GM12878 (cell line): ENCODE data around the gene TBX4. TPM values are rescaled to one million over a fixed set of nuclear protein-coding genes. Genes with fewer than 3 reads are reported as not detected.

ENCODE experiments used
- ATAC-seq: fragments of 200-7000 bp; cut with Tn5 transposase; 3 replicates; pipeline ENCODE4 v1.9.1; 2020; ENCODE audit warnings: mild to moderate bottlenecking, moderate library complexity
- BruUV-seq: library from RNA; stranded (reverse); fragments of 400-500 nt; replicated peaks from 2 replicates; lab custom pipeline; 2021; lab: Mats Ljungman, UMichigan
- CTCF ChIA-PET: fragments of 300-600 bp; sonication (Branson Sonifier 250); formaldehyde crosslinking; extraction: SDS; loops from one replicate; lab custom pipeline; 2021; ENCODE audit warnings: inconsistent platforms; lab: Yijun Ruan, JAX
- POLR2A ChIA-PET: fragments of 350-600 bp; formaldehyde crosslinking; extraction: SDS; loops from one replicate; lab custom pipeline; 2021; ENCODE audit warnings: inconsistent platforms; lab: Charles Lee
- RAD21 ChIA-PET: fragments of 300-600 bp; sonication (Branson Sonifier 250); formaldehyde crosslinking; loops from one replicate; lab custom pipeline; 2023; ENCODE audit warnings: antibody characterized with exemption; ENCODE audit not compliant: unreplicated experiment; lab: Charles Lee
- SMC1A ChIA-PET: fragments of 300-600 bp; sonication (Branson Sonifier 250); formaldehyde crosslinking; loops from one replicate; lab custom pipeline; 2023; ENCODE audit not compliant: unreplicated experiment, uncharacterized antibody; lab: Charles Lee
- DNase-seq: peaks from one replicate; pipeline ENCODE4 v3.0.0-alpha.2; 2011; ENCODE audit warnings: low read depth, low spot score
- FAIRE-seq: peaks from 3 replicates; lab custom pipeline; 2011; peaks lifted over from hg19 to GRCh38; lab: Jason Lieb, UNC
- H2AFZ ChIP-seq: 2 replicates; pipeline ENCODE4 v1.6.0; 2011; ENCODE audit warnings: low read depth, low read length, control low read depth; ENCODE audit not compliant: control insufficient read depth
- H3K27ac ChIP-seq: 2 replicates; pipeline ENCODE4 v1.5.1; 2011; ENCODE audit warnings: control low read depth; ENCODE audit not compliant: control insufficient read depth, insufficient read depth
- H3K27me3 ChIP-seq, 2 experiments: replicated peaks in 1 of 2; 2 replicates each; pipeline versions ENCODE4 v1.6.0 to v1.6.1; 2011; ENCODE audit warnings: low read length in 1 of 2; ENCODE audit not compliant: control insufficient read depth in 2 of 2, insufficient read depth in 2 of 2
- H3K36me3 ChIP-seq, 2 experiments: 2 replicates each; pipeline ENCODE4 v1.5.1; 2011; ENCODE audit warnings: low read length in 1 of 2; ENCODE audit not compliant: control insufficient read depth in 2 of 2, insufficient read depth in 2 of 2
- H3K4me1 ChIP-seq: 2 replicates; pipeline ENCODE4 v1.6.1; 2011; ENCODE audit warnings: mild to moderate bottlenecking, low read length, moderate library complexity, mixed read lengths; ENCODE audit not compliant: control insufficient read depth, insufficient read depth
- H3K4me2 ChIP-seq: 2 replicates; pipeline ENCODE4 v1.6.0; 2011; ENCODE audit warnings: control low read depth; ENCODE audit not compliant: control insufficient read depth, insufficient read depth
- H3K4me3 ChIP-seq: fragments of 200-600 bp; sonication (generic); 2 replicates; pipeline ENCODE4 v1.5.1; 2016
- H3K79me2 ChIP-seq: 2 replicates; pipeline ENCODE4 v1.6.0; 2011; ENCODE audit warnings: low read length; ENCODE audit not compliant: control insufficient read depth, insufficient read depth
- H3K9ac ChIP-seq: 2 replicates; pipeline ENCODE4 v1.8.0; 2011; ENCODE audit warnings: low read length, control low read depth, mixed read lengths; ENCODE audit not compliant: control insufficient read depth, insufficient read depth
- H3K9me3 ChIP-seq: replicated peaks from 3 replicates; pipeline ENCODE4 v1.5.1; 2011; ENCODE audit warnings: mild to moderate bottlenecking, low read length; ENCODE audit not compliant: control insufficient read depth, insufficient read depth
- H4K20me1 ChIP-seq: 2 replicates; pipeline ENCODE4 v1.6.0; 2011; ENCODE audit not compliant: control insufficient read depth, insufficient read depth
- ETV6 ChIP-seq, 2 experiments: fragments of 450-650 bp in 1 of 2; IDR thresholded peaks in 1 of 2; conservative IDR thresholded peaks in 1 of 2; 2 replicates each; pipeline ENCODE4 v1.6.1; 2014; ENCODE audit warnings: antibody characterized with exemption in 1 of 2, borderline replicate concordance in 1 of 2, low read depth in 1 of 2, mild to moderate bottlenecking in 1 of 2, moderate library complexity in 1 of 2
- IKZF1 ChIP-seq: fragments of 450-650 bp; conservative IDR thresholded peaks from 2 replicates; pipeline ENCODE4 v1.6.1; 2017; ENCODE audit warnings: antibody characterized with exemption, mild to moderate bottlenecking
- MTA3 ChIP-seq: IDR thresholded peaks from 2 replicates; pipeline ENCODE4 v1.6.1; 2012; ENCODE audit warnings: low read length, inconsistent platforms, borderline replicate concordance
- NFXL1 ChIP-seq: fragments of 450-650 bp; IDR thresholded peaks from 2 replicates; pipeline ENCODE4 v1.6.1; 2017; ENCODE audit warnings: antibody characterized with exemption, mild to moderate bottlenecking, borderline replicate concordance
- RAD21 ChIP-seq: IDR thresholded peaks from 2 replicates; pipeline ENCODE4 v1.6.1; 2011; ENCODE audit warnings: mild to moderate bottlenecking, low read depth, low read length, moderate library complexity; ENCODE audit not compliant: insufficient read depth
- RCOR1 ChIP-seq: conservative IDR thresholded peaks from 2 replicates; pipeline ENCODE4 v1.6.1; 2012; ENCODE audit warnings: low read depth, low read length, improper control_type of control experiment
- RUNX3 ChIP-seq: IDR thresholded peaks from 2 replicates; pipeline ENCODE4 v1.6.1; 2012; ENCODE audit warnings: low read length, inconsistent platforms
- SMC3 ChIP-seq: IDR thresholded peaks from 2 replicates; pipeline ENCODE4 v1.6.1; 2011; ENCODE audit warnings: low read length, improper control_type of control experiment, borderline replicate concordance
- YY1 ChIP-seq: IDR thresholded peaks from 2 replicates; pipeline ENCODE4 v1.6.1; 2011; ENCODE audit warnings: low read depth, mild to moderate bottlenecking, low read length
- WGBS: methylation state at CpG from one replicate; pipeline ENCODE4 v1.1.6; 2016; ENCODE audit warnings: low lambda C conversion rate; ENCODE audit not compliant: insufficient replicate concordance, insufficient coverage; ENCODE audit errors: missing lambda C conversion rate; 5-methylcytosine and 5-hydroxymethylcytosine counted together
- in situ Hi-C: fragments of 300-500 bp; cut with MboI; formaldehyde crosslinking; loops from 9 replicates; pipeline ENCODE4 v1.14.3; 2018; ENCODE audit warnings: mixed read lengths
- intact Hi-C: fragments of 100-400 bp; cut with micrococcal nuclease; formaldehyde crosslinking; loops from one replicate; pipeline ENCODE4 v1.14.2; 2022; ENCODE audit not compliant: unreplicated experiment
- polyA plus RNA-seq, 11 experiments: library from polyadenylated mRNA; depleted of rRNA in 4 of 11; unstranded in 6 of 11; stranded (reverse) in 5 of 11; fragments of >200 nt; fragmentation: Nextera tagmentation in 4 of 11; fragmentation: Illumina TruSeq in 1 of 11; extraction: Ambion mirVana in 4 of 11; extraction: Trizol in 1 of 11; gene quantifications; 1 replicate in 1 of 11; 2 replicates in 10 of 11; pipeline versions ENCODE4 v1.2.1 to v1.2.3, GENCODE V29; 2011 to 2016; ENCODE audit warnings: inconsistent platforms in 2 of 11, missing spikeins in 2 of 11, low read depth in 1 of 11
- total RNA-seq, 4 experiments: library from RNA; depleted of rRNA in 3 of 4; stranded (reverse); fragments of >200 nt in 3 of 4; fragmentation: Illumina TruSeq in 1 of 4; extraction: Trizol in 1 of 4; gene quantifications; 2 replicates each; pipeline versions ENCODE4 v1.2.1 to v1.2.3, GENCODE V29; 2013 to 2021
- TF ChIP-seq, protein P1 (sequence below), 3 experiments: IDR thresholded peaks in 2 of 3; conservative IDR thresholded peaks in 1 of 3; 2 replicates each; pipeline ENCODE4 v1.5.1; 2011; ENCODE audit warnings: low read depth in 3 of 3, low read length in 3 of 3, mild to moderate bottlenecking in 3 of 3, control low read depth in 2 of 3, moderate library complexity in 2 of 3, inconsistent platforms in 1 of 3, mixed read lengths in 1 of 3; ENCODE audit not compliant: control insufficient read depth in 2 of 3, insufficient read depth in 1 of 3; ENCODE audit errors: extremely low read depth in 1 of 3

The TBX4 gene
- total and polyA plus RNA-seq, 10 of the 15 experiments (the other 5 are each of a cell fraction or from before 2014, with no cell fraction given), result 0.01 TPM; not detected in 9

DNA sequence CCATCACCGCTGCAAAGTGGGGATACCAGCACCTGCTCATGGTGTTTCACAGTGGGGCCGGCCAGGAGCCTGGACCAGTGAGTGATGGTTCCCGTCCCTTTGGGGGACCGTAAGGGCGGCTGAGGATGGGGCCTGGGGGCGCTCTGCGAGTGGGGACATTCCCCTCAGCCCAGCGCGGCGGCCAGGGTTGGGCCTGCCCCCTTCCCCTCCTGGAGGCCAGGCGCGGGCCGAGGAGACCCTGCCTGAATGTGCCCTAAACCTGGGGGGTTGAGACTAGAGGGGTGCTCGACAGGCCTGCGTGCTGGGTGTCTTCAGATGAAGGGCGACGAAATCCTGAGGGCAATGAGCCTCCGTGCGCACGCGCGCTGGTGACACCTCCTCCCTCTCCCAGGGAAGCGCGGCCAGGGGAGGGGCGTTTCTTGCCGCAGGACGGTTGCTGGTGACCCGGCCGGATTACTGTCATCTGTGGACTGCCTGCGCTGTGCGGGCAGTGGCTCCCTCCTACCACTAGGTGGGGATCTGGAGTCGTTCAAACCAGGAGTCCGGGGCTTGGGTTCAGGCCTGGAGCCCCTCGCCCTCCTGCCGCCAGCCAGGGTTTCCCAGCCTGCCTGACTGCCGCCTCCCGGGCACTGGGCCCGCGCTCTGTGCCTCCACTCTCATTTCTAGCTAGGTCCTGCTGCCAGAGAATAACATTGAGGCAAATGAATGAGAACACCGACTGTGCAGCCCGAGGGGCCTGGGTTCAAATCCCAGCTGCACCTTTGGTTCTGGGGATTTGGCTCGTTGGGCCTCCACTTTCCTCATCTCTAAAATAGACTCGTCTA is 35.5 kb upstream of the TBX4 start:
- ChIA-PET POLR2A (no interaction called here), RAD21 (interaction anchor here (0.7 to 1.1 kb wide), 2 partner anchors 26 to 693 kb away, joined by 3 to 5 read pairs; no protein-coding TSS in a partner anchor), SMC1A (interaction anchor here (1.4 kb wide), 1 partner anchor 12 kb away, joined by 3 read pairs; no protein-coding TSS in a partner anchor), CTCF (interaction anchor here (0.9 to 1.3 kb wide), 3 partner anchors 134 to 698 kb away, joined by 3 to 4 read pairs (median 3); no protein-coding TSS in a partner anchor)
- 31% methylated on average over 40 of the region's 43 CpGs for WGBS
- no peak overlapping the region for H3K27ac ChIP-seq
- FAIRE-seq (peak; percentile 72), ATAC-seq (peak; percentile 76), DNase-seq (no peak)
- H3K36me3 ChIP-seq, result no peaks in the 10 kb centered on the region
- peaks cover 1% of the 10 kb centered on the region; the same call in 1 of the 3 replicates for H3K9me3 ChIP-seq
- H3K9ac ChIP-seq, result no peak overlapping the region
- peaks cover 4 to 8% of the 10 kb centered on the region in 2 experiments; a peak in 3 of 4 replicates for H3K27me3 ChIP-seq
- no peak overlapping the region for H3K4me3 ChIP-seq
- H3K4me2 ChIP-seq, result no peak overlapping the region
- in situ Hi-C loops, result loop anchor here (5.0 to 10.0 kb wide), 2 partner anchors 421 to 688 kb away; no protein-coding TSS in a partner anchor
- no peaks in the 10 kb centered on the region for H3K79me2 ChIP-seq
- H3K4me1 ChIP-seq, result peaks cover 2% of the 10 kb centered on the region; the same call in 1 of the 2 replicates
- H4K20me1 ChIP-seq, result no peaks in the 10 kb centered on the region
- intact Hi-C loops, result loop anchor here (1.0 to 5.0 kb wide), 2 partner anchors 135 to 691 kb away; no protein-coding TSS in a partner anchor
- BruUV-seq, result no TSS peak
- no peak overlapping the region for H2AFZ ChIP-seq
- TF ChIP-seq RUNX3 (peak; percentile 6; the same call in 1 of the 2 replicates), NFXL1 (peak; percentile 69; the same call in 1 of the 2 replicates), MTA3 (no peak), IKZF1 (0 out of 2 replicates have a peak, but pooled peaks have one; percentile 20), YY1 (peak; percentile 32; the same call in 1 of the 2 replicates), RCOR1 (no peak), SMC3 (peak; percentile 69), ETV6 (conservative IDR thresholded peaks at IDR 0.05 in 1 of 2, IDR thresholded peaks at IDR 0.05 in 1 of 2; ENCODE audit: borderline replicate concordance in 1 of 2, low read depth in 1 of 2) (peak in 1 of 2 experiments; percentile 95; a peak in 2 of 4 replicates), RAD21 (peak; percentile 69)
- TF ChIP-seq, protein P1, sequence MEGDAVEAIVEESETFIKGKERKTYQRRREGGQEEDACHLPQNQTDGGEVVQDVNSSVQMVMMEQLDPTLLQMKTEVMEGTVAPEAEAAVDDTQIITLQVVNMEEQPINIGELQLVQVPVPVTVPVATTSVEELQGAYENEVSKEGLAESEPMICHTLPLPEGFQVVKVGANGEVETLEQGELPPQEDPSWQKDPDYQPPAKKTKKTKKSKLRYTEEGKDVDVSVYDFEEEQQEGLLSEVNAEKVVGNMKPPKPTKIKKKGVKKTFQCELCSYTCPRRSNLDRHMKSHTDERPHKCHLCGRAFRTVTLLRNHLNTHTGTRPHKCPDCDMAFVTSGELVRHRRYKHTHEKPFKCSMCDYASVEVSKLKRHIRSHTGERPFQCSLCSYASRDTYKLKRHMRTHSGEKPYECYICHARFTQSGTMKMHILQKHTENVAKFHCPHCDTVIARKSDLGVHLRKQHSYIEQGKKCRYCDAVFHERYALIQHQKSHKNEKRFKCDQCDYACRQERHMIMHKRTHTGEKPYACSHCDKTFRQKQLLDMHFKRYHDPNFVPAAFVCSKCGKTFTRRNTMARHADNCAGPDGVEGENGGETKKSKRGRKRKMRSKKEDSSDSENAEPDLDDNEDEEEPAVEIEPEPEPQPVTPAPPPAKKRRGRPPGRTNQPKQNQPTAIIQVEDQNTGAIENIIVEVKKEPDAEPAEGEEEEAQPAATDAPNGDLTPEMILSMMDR (IDR thresholded peaks at IDR 0.05 in 2 of 3, conservative IDR thresholded peaks at IDR 0.05 in 1 of 3; ENCODE audit: control insufficient read depth in 2 of 3, extremely low read depth in 1 of 3, insufficient read depth in 1 of 3, low read depth in 3 of 3, low read length in 3 of 3), result peak; percentile 80 to 94 (median 90)
